K562 (cell line): ENCODE measurements around the gene LCNL1.

Source experiments
- BMI1 ChIP-seq: fragments of 150-350 bp; IDR thresholded peaks from 2 replicates; pipeline ENCODE4 v1.6.1; 2014; ENCODE audit warnings: low read length
- ELF4 ChIP-seq: fragments of 450-650 bp; formaldehyde crosslinking; IDR thresholded peaks from 2 replicates; pipeline ENCODE4 v1.4.0; 2022; ENCODE audit warnings: missing genetic modification characterization
- GABPA ChIP-seq: fragments of 200-800 bp; sonication (Bioruptor generic); conservative IDR thresholded peaks from 2 replicates; pipeline ENCODE4 v1.6.1; 2016; ENCODE audit warnings: low read depth, missing genetic modification characterization, missing compliant biosample characterization
- MAZ ChIP-seq, 2 experiments: fragments of 450-650 bp in 1 of 2; sonication (generic) in 1 of 2; formaldehyde crosslinking; IDR thresholded peaks in 1 of 2; conservative IDR thresholded peaks in 1 of 2; 2 replicates each; pipeline versions ENCODE4 v1.4.0 to v1.5.0; 2020; ENCODE audit warnings: mild to moderate bottlenecking in 1 of 2, missing genetic modification reagents in 1 of 2
- MTA1 ChIP-seq: fragments of 450-650 bp; IDR thresholded peaks from 2 replicates; pipeline ENCODE4 v1.6.1; 2017; ENCODE audit warnings: borderline replicate concordance
- NFATC3 ChIP-seq: fragments of 450-650 bp; IDR thresholded peaks from 2 replicates; pipeline ENCODE4 v1.6.1; 2017; ENCODE audit warnings: mild to moderate bottlenecking
- NFIC ChIP-seq: fragments of 450-650 bp; IDR thresholded peaks from 2 replicates; pipeline ENCODE4 v1.6.1; 2017; ENCODE audit warnings: mild to moderate bottlenecking, inconsistent platforms
- NKRF ChIP-seq: fragments of 450-650 bp; IDR thresholded peaks from 2 replicates; pipeline ENCODE4 v1.6.1; 2016; ENCODE audit warnings: borderline replicate concordance
- RAD21 ChIP-seq, 2 experiments: fragments of 250-450 bp in 1 of 2; fragments of 450-650 bp in 1 of 2; sonication (Bioruptor Pico) in 1 of 2; formaldehyde crosslinking in 1 of 2; IDR thresholded peaks in 1 of 2; conservative IDR thresholded peaks in 1 of 2; 2 replicates each; pipeline versions ENCODE4 v1.4.0 to v1.8.0; 2020 to 2022; ENCODE audit warnings: mild to moderate bottlenecking in 2 of 2, moderate library complexity in 1 of 2
- RFX5 ChIP-seq: IDR thresholded peaks from 2 replicates; pipeline ENCODE4 v1.6.1; 2011; ENCODE audit warnings: low read depth, mild to moderate bottlenecking, improper control_type of control experiment, low read length
- ZBTB17 ChIP-seq: fragments of 450-650 bp; formaldehyde crosslinking; IDR thresholded peaks from 2 replicates; pipeline ENCODE4 v1.4.0; 2020; ENCODE audit warnings: mild to moderate bottlenecking
- ZNF175 ChIP-seq: fragments of 200-800 bp; sonication (Bioruptor generic); IDR thresholded peaks from 2 replicates; pipeline ENCODE4 v1.6.1; 2016; ENCODE audit warnings: low read depth, mild to moderate bottlenecking, missing genetic modification characterization, missing compliant biosample characterization
- TF ChIP-seq, protein P1 (sequence below), 3 experiments: IDR thresholded peaks in 2 of 3; conservative IDR thresholded peaks in 1 of 3; 2 replicates each; pipeline ENCODE4 v1.5.1; 2011 to 2012; ENCODE audit warnings: low read length in 3 of 3, mild to moderate bottlenecking in 3 of 3, control low read depth in 2 of 3, improper control_type of control experiment in 1 of 3, inconsistent platforms in 1 of 3, low read depth in 1 of 3, mixed read lengths in 1 of 3, moderate library complexity in 1 of 3; ENCODE audit not compliant: insufficient read depth in 2 of 3

DNA sequence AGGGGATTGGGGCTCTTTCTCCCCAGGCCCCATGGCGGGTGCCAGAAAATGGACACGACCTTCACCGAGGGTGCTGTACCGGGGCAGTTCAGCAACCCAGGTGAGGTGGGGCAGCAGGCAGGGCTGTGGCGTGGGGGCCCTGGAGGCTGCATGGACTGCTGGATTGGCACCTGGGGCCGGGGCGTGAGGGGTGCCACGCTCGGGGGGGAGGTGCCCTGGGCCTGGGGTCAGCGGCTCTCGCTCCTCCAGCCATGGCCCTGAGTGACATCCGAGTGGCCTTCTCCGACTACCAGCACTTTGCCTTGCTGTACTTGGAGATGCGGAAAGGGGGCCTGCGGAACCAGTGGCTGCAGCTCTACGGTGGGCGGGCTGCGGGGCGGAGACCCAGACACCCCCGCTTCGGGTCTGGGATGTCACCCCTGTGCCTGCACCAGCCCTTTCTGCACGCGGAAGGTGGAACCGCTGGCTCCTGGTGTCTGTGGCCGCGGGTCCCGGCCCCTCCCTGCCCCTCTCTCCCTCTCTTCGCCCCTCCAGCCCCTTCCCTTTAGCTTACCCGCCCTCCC lies 1.8 kb downstream of the LCNL1 start:
- TF ChIP-seq NFIC: no peak
- no peak for TF ChIP-seq MAZ (CRISPR knock-in tag; conservative IDR thresholded peaks at IDR 0.05 in 1 of 2, IDR thresholded peaks at IDR 0.05 in 1 of 2)
- no peak for TF ChIP-seq GABPA (tag)
- TF ChIP-seq MTA1: no peak
- TF ChIP-seq RFX5: no peak
- TF ChIP-seq BMI1: no peak
- TF ChIP-seq, protein P1, sequence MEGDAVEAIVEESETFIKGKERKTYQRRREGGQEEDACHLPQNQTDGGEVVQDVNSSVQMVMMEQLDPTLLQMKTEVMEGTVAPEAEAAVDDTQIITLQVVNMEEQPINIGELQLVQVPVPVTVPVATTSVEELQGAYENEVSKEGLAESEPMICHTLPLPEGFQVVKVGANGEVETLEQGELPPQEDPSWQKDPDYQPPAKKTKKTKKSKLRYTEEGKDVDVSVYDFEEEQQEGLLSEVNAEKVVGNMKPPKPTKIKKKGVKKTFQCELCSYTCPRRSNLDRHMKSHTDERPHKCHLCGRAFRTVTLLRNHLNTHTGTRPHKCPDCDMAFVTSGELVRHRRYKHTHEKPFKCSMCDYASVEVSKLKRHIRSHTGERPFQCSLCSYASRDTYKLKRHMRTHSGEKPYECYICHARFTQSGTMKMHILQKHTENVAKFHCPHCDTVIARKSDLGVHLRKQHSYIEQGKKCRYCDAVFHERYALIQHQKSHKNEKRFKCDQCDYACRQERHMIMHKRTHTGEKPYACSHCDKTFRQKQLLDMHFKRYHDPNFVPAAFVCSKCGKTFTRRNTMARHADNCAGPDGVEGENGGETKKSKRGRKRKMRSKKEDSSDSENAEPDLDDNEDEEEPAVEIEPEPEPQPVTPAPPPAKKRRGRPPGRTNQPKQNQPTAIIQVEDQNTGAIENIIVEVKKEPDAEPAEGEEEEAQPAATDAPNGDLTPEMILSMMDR (IDR thresholded peaks at IDR 0.05 in 2 of 3, conservative IDR thresholded peaks at IDR 0.05 in 1 of 3; ENCODE audit: insufficient read depth in 2 of 3, low read depth in 1 of 3, low read length in 3 of 3): no peak
- no peak for TF ChIP-seq NFATC3
- TF ChIP-seq ELF4: no peak
- TF ChIP-seq RAD21 (CRISPR knock-in tag; conservative IDR thresholded peaks at IDR 0.05 in 1 of 2, IDR thresholded peaks at IDR 0.05 in 1 of 2): no peak
- TF ChIP-seq ZBTB17 (CRISPR knock-in tag): no peak
- TF ChIP-seq NKRF: no peak
- no peak for TF ChIP-seq ZNF175 (CRISPR knock-in tag)
